ENCODE data around the gene MSANTD3.

DNA sequence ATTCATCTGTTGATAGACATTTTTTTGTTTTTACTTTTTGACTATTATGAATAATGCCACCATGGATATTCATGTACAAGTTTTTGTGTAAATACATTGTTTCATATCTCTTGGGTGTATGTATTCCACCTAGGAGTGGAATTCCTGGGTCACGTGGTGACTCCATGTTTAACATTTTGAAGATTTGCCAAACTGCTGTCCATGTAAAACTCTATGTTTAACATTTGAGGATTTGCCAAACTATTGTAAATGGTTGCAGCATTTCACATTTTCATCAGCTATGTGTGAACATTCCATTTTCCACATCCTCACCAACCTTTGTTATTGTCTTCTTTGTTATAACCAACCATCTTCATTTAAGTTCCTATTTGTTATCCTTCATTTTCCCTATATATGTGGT is 58.3 kb downstream of the MSANTD3 start:
- TF ChIP-seq, protein P1, sequence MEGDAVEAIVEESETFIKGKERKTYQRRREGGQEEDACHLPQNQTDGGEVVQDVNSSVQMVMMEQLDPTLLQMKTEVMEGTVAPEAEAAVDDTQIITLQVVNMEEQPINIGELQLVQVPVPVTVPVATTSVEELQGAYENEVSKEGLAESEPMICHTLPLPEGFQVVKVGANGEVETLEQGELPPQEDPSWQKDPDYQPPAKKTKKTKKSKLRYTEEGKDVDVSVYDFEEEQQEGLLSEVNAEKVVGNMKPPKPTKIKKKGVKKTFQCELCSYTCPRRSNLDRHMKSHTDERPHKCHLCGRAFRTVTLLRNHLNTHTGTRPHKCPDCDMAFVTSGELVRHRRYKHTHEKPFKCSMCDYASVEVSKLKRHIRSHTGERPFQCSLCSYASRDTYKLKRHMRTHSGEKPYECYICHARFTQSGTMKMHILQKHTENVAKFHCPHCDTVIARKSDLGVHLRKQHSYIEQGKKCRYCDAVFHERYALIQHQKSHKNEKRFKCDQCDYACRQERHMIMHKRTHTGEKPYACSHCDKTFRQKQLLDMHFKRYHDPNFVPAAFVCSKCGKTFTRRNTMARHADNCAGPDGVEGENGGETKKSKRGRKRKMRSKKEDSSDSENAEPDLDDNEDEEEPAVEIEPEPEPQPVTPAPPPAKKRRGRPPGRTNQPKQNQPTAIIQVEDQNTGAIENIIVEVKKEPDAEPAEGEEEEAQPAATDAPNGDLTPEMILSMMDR (IDR thresholded peaks at IDR 0.05): no peak
- TF ChIP-seq EP300 (IDR thresholded peaks at IDR 0.05): no peak
